PC-9 (cell line): ENCODE results near the gene SLC46A3. TPM values are rescaled to one million over a fixed set of nuclear protein-coding genes. Genes with fewer than 3 reads are reported as not detected.

Experiments
- BruUV-seq: library from RNA; stranded (reverse); fragments of 400-500 nt; replicated peaks from 2 replicates; lab custom pipeline; 2021; lab: Mats Ljungman, UMichigan
- CTCF ChIA-PET: fragments of 300-600 bp; sonication (Branson Sonifier 250); formaldehyde crosslinking; loops from one replicate; lab custom pipeline; 2022; ENCODE audit warnings: antibody characterized with exemption; lab: Charles Lee
- POLR2A ChIA-PET: fragments of 300-600 bp; sonication (Branson Sonifier 250); formaldehyde crosslinking; loops from one replicate; lab custom pipeline; 2022; ENCODE audit warnings: antibody characterized with exemption; ENCODE audit not compliant: unreplicated experiment; lab: Charles Lee
- DNase-seq, 2 experiments: peaks; one replicate each; pipeline versions ENCODE4 v3.0.0 to v3.0.0-alpha.2; 2015 to 2022; ENCODE audit warnings: mixed read lengths in 1 of 2
- H2AFZ ChIP-seq: fragments of 200-600 bp; sonication (generic); 2 replicates; pipeline ENCODE4 v1.8.1; 2017; ENCODE audit warnings: antibody characterized with exemption
- H3F3A ChIP-seq: fragments of 200-600 bp; sonication (generic); 2 replicates; pipeline ENCODE4 v1.8.1; 2017; ENCODE audit warnings: antibody characterized with exemption, mild to moderate bottlenecking, low read depth; ENCODE audit not compliant: insufficient read depth
- H3K27ac ChIP-seq: fragments of 200-600 bp; sonication (generic); 2 replicates; pipeline ENCODE4 v1.6.1; 2016; ENCODE audit warnings: mixed run types
- H3K27me3 ChIP-seq: fragments of 200-600 bp; sonication (generic); 2 replicates; pipeline ENCODE4 v1.6.1; 2016; ENCODE audit warnings: low read depth, mixed run types; ENCODE audit not compliant: insufficient read depth
- H3K36me3 ChIP-seq: fragments of 200-600 bp; sonication (generic); 2 replicates; pipeline ENCODE4 v1.6.1; 2016; ENCODE audit warnings: low read depth, mixed run types
- H3K4me1 ChIP-seq: fragments of 200-600 bp; sonication (generic); replicated peaks from 2 replicates; pipeline ENCODE4 v1.6.1; 2016; ENCODE audit warnings: mixed run types; ENCODE audit not compliant: insufficient read depth
- H3K4me2 ChIP-seq: fragments of 200-600 bp; sonication (generic); 2 replicates; pipeline ENCODE4 v1.6.1; 2017; ENCODE audit warnings: mixed run types
- H3K4me3 ChIP-seq: fragments of 200-600 bp; sonication (generic); 2 replicates; pipeline ENCODE4 v1.6.1; 2016; ENCODE audit warnings: mixed run types
- H3K79me2 ChIP-seq: fragments of 200-600 bp; sonication (generic); 2 replicates; pipeline ENCODE4 v1.6.1; 2017; ENCODE audit warnings: low read depth, mixed run types
- H3K9me2 ChIP-seq: fragments of 200-600 bp; sonication (generic); 2 replicates; pipeline ENCODE4 v1.8.1; 2017; ENCODE audit warnings: mild to moderate bottlenecking; ENCODE audit not compliant: insufficient read depth
- H3K9me3 ChIP-seq: fragments of 200-600 bp; sonication (generic); 2 replicates; pipeline ENCODE4 v1.8.1; 2016; ENCODE audit warnings: low read depth; ENCODE audit not compliant: insufficient read depth
- H4K20me1 ChIP-seq: fragments of 200-600 bp; sonication (generic); 2 replicates; pipeline ENCODE4 v1.8.1; 2017; ENCODE audit not compliant: insufficient read depth
- CTCF ChIP-seq: fragments of 200-600 bp; sonication (generic); conservative IDR thresholded peaks from 2 replicates; pipeline ENCODE4 v1.6.1; 2017; ENCODE audit warnings: mixed run types, antibody characterized with exemption, mild to moderate bottlenecking, moderate library complexity
- EZH2 ChIP-seq: fragments of 200-600 bp; sonication (generic); IDR thresholded peaks from 2 replicates; pipeline ENCODE4 v1.8.0; 2017; ENCODE audit warnings: antibody characterized with exemption, low read depth
- intact Hi-C: fragments of 100-400 bp; cut with micrococcal nuclease; formaldehyde crosslinking; loops from one replicate; pipeline ENCODE4 v1.10.0; 2022; ENCODE audit not compliant: unreplicated experiment
- total RNA-seq: library from RNA; stranded (reverse); gene quantifications from 2 replicates; pipeline ENCODE4 v1.2.3, GENCODE V29; 2021

Gene SLC46A3
- total RNA-seq, 1 experiment from 2014 or later, result 0.15 TPM

- peak overlapping the region; percentile 63; the same call in 1 of the 2 replicates for H2AFZ ChIP-seq
- POLR2A ChIA-PET, result no interaction called here
Observed at GRCh38 chr13:28707629-28708427, 10.9 kb downstream of the SLC46A3 start.

GRCh38 chr13:28705461-28706083, 13.2 kb downstream of the SLC46A3 start:
- ChIA-PET CTCF (no interaction called here), POLR2A (no interaction called here)
- Histone ChIP-seq H3K9me3 (no peaks in the 10 kb centered on the region), H3K27me3 (no peaks in the 10 kb centered on the region), H3K36me3 (no peaks in the 10 kb centered on the region), H3K4me1 (no peaks in the 10 kb centered on the region), H3K27ac (no peak overlapping the region), H3K4me2 (no peak overlapping the region), H4K20me1 (no peaks in the 10 kb centered on the region), H3K9me2 (no peaks in the 10 kb centered on the region), H3K4me3 (no peak overlapping the region), H2AFZ (no peak overlapping the region), H3F3A (no peaks in the 10 kb centered on the region), H3K79me2 (no peaks in the 10 kb centered on the region)
- no TSS peak for BruUV-seq
- intact Hi-C loops, result no loop called here
- DNase-seq, result no peak
- TF ChIP-seq CTCF (no peak), EZH2 (no peak)

More at GRCh38 chr13:28707629-28708427, 10.9 kb downstream of the SLC46A3 start:
- peak in 1 of 2 experiments; percentile 47 for DNase-seq
- no peaks in the 10 kb centered on the region for H3K79me2 ChIP-seq
- no peak overlapping the region for H3K4me3 ChIP-seq
- H3K4me1 ChIP-seq, result no peaks in the 10 kb centered on the region
- H4K20me1 ChIP-seq, result no peaks in the 10 kb centered on the region
- H3K9me2 ChIP-seq, result no peaks in the 10 kb centered on the region
- H3K27me3 ChIP-seq, result no peaks in the 10 kb centered on the region
- peak overlapping the region; percentile 1; the same call in 1 of the 2 replicates for H3K4me2 ChIP-seq
- H3K27ac ChIP-seq, result no peak overlapping the region
- no peaks in the 10 kb centered on the region for H3K36me3 ChIP-seq
- H3F3A ChIP-seq, result no peaks in the 10 kb centered on the region
- intact Hi-C loops, result no loop called here
- no TSS peak for BruUV-seq
- TF ChIP-seq CTCF (no peak), EZH2 (no peak)
- no peaks in the 10 kb centered on the region for H3K9me3 ChIP-seq
- CTCF ChIA-PET, result no interaction called here

GRCh38 chr13:28704919-28705318, 13.9 kb downstream of the SLC46A3 start:
- no peak for DNase-seq
- H3K27me3 ChIP-seq, result no peaks in the 10 kb centered on the region
- H3K4me2 ChIP-seq, result no peak overlapping the region
- TF ChIP-seq EZH2, result no peak
- TF ChIP-seq CTCF, result no peak
- H3K27ac ChIP-seq, result no peak overlapping the region
- no peaks in the 10 kb centered on the region for H3F3A ChIP-seq
- intact Hi-C loops, result no loop called here
- H2AFZ ChIP-seq, result no peak overlapping the region
- H3K4me1 ChIP-seq, result no peaks in the 10 kb centered on the region
- no peaks in the 10 kb centered on the region for H3K36me3 ChIP-seq
- H3K9me2 ChIP-seq, result no peaks in the 10 kb centered on the region
- ChIA-PET CTCF (no interaction called here), POLR2A (no interaction called here)
- BruUV-seq, result no TSS peak
- H3K9me3 ChIP-seq, result no peaks in the 10 kb centered on the region
- no peaks in the 10 kb centered on the region for H3K79me2 ChIP-seq
- H4K20me1 ChIP-seq, result no peaks in the 10 kb centered on the region
- H3K4me3 ChIP-seq, result no peak overlapping the region
